NCI-H2107 treated with DMSO at 0.1 percent for 48 hours (cell line): Measurements from ENCODE around the gene ELK4.
"Not testable (repeated sequence)": the region's sequence is repeated elsewhere in the genome, so short reads cannot be mapped to it uniquely, and the experiment has no call there.

Experiments used
- DNase-seq: peaks from one replicate; lab custom pipeline; 2025; ENCODE audit not compliant: unreplicated experiment; lab: John Stamatoyannopoulos, UW

Gene ELK4

DNA sequence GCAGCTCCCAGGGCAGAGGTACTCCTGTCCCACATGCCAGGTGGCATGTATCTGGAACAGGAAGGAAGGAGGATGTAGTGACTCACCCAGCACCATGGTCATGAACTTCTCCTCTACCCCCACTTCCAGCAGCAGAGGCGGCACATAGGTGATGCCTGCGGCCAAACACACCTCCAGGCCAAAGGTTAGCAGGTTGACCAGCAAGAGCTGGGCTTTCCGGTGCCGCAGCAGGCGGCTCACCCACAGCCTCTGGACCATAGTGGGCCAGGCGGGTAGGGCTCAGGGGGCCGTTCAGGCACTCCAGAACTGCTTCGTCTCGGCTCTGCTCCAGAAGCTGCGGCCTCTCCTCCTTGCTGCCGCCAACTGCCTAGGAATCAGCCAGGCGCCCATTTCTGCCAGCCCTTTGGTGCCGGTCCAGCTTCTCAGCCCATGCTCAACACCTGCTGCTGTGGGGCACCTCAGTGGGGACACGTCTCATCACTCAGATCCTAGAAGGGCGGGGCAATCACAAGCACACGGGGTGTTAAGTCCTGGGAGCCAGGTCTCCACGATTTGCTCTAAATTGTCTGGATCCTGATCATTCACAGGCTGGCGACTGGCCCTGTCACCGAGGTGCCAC is 32.7 kb upstream of the ELK4 start:
- peak; percentile 85 for DNase-seq

DNA sequence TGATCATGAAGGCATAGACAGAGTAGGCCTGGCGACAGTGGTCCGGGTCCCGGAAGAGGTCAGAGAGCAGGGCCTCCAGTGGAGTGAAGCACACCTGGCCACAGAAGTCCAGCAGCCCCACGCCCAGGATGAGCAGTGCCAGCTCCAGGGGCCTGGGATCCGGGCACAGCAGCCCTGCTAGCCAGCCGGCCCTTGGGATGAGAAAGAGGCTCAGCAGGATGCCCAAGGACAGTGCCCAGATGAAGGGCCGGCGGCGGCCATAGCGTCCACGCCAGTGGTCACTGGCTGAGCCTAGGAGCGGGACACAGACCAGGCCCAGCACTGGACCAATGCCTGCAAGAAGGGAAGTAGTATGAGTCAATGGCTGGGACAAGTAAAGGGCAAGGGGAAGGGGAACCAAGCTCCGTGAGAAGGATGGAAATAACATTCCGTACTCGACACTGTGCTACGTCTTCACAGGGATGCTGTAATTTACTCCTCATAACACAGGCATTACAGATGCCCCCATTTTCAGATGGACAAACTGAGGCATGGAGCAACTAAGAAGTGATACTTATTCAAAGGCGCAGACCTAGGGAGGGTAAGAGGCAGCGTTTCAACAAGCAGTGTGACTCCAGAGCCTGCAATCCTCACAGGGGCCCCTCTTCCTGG is 31.6 kb upstream of the ELK4 start:
- no peak for DNase-seq

DNA sequence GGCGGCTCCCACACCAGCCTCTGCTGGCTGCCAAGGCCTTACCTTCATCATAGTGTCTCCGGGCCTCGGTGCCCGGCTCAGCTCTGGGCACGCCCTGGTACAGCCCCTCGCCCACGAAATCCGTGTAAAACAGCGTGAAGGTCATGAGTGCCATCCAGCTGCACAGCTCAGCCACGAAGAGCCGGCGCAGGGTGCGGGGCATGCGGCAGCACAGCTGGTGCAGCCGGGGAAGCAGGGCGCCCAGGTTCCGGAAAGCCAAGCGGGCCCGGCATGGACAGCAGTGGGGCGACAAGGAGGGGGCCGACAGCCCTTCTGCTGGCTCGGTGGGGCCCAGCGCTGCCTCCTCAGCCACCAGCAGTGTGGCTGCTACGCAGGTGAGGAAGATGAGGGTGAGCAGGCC is 31.0 kb upstream of the ELK4 start:
- no peak for DNase-seq

DNA sequence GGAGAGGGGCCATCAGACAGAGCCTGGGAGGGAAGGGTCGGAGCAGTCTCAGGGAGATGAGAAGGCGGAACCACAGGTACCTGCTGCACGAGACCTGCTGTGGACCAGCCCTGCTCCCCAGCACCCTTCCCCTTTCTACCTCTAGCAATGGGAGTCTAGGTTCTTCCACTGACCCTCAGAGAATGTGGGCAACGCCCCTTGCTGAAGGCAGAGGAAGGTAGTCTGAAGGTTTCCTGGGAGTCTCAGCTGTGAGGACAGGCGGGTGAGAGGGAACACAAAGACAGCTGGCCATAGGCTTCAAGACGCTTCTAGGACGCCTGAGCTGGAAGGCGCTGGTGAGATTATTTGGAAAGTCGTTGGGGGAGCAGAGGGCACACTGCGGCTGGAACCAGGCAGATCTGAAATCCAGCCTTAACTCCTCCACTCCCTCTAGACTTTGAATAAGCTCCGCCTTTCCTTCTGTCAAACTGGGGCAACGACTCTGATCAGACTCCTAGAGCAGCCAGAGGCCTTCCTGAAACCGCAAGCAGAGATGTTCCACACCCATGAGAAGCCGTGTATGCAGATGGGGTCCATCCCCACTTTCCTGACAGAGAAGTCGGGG is 30.4 kb upstream of the ELK4 start:
- no peak for DNase-seq

DNA sequence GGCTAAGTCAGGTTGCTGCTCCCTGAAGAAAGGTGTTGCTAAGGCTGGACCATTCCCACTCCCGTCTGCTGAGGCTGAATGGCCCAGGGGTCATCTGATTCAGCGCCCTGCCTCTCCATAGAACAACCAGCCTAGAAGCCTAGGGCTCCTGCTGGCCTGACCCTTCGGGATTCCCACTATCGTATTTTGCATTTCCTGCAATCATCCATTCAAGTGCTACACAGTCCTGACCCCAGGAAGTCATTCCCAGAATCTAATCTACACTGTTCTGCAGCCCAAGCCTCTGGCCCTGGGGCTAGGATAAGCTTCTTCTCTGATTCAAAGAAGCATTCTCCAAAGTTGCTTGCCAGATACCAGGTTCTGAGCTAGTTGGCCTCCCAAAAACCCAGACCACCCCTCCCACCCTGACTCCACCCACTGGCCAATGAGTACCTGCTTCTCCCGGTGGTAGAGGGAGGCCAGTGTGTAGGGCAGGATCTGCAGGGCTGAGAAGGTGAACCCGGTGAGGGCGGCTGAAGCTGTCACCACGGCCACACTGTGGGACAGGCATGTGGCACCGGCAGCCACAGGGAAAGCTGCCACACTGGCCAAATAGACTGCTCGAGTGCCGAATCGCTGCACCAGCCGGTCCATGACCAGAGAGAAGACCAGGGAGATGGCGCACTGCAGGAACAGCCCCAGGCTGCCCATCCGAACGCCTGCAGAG is 29.8 kb upstream of the ELK4 start:
- no peak for DNase-seq

DNA sequence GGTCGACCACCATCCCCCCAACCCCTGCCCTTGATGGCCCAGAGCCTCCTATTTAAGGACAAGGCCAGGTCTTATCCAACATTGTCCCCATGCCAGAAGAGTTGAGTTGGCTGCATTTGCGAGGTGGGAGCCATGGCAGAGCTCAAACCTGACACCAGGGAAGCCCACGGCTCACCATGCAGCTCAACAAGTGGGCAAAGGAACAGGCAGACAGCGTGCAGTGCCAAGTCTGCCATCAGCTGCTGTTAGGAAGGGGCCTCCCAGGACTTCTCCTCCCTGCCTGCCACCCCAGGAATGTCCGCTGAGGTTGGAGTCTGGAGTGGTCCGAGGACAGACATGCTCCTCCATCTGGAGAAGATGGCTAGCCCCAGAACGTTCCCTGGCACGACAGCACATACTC is 28.6 kb upstream of the ELK4 start:
- no peak for DNase-seq

GRCh38 chr1:205658943-205659581 is 27.3 kb upstream of the ELK4 start:
- peak; percentile 44 for DNase-seq

DNA sequence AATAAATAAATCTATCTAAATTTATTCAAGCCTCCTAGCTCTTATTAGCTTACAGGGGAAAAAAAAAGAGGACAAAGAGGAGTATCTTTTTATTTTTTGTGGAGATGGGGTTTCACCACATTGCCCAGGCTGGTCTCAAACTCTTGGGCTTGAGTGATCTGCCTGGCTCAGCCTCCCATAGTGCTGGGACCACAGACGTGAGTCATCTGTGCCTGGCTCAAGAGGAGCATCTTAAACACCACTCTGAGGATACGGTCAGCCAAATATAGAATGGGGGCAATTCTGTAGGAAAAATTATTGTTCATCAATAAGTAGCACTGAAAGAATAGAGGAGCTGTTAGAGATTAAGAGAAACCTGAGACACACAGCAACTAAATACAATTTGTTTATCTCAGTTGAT is 24.4 kb upstream of the ELK4 start:
- DNase-seq: no peak

- DNase-seq: no peak
Measured at GRCh38 chr1:205652984-205653383, 21.2 kb upstream of the ELK4 start.

DNA sequence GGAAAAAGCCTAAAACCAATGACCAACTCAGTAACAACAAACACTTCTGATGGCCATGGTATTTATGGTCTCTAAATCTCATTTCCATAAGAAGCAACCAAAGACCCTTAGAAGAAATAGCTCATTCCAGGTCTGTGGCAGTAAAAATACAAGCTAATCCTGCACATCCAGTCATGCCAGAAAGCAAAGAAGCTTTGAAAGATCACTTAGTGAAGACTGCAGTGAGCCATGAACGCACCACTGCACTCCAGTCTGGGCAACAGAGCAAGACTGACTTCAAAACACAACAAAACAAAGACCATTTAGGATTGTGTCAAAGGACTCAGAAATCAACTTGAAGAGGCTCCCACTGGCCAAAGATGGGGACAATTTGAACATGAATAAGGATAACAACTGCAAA is 18.4 kb upstream of the ELK4 start:
- DNase-seq: no peak

- DNase-seq: no peak
Measured at GRCh38 chr1:205645519-205645918, 13.7 kb upstream of the ELK4 start.

DNA sequence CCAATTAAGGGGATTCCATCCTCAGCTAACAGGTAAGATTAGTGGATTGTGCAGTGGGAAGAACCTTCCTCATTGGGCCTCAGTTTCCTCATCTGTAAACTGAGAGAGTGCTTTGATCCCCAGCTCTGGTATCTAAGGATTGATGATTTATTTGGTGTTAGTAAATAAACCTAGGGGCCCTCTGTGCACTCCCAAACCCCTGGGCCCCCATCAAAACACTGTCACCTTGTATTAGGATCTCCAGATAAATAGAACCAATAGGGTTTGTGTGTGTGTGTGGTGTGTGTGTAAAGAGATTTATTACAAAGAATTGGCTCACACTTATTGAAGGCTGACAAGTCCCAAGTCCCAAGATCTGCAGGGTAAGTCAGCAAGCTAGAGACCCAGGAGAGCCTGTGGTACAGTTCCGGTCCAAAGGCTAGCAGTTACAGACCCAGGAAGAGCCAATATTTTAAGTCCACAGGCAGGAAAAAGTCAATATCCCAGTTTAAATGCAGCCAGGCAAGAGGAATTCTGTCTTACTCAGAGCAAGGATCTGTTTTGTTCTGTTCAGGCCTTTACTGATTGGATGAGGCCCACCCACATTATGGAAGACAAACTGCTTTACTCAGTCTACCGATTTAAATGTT is 11.0 kb upstream of the ELK4 start:
- DNase-seq: no peak

DNA sequence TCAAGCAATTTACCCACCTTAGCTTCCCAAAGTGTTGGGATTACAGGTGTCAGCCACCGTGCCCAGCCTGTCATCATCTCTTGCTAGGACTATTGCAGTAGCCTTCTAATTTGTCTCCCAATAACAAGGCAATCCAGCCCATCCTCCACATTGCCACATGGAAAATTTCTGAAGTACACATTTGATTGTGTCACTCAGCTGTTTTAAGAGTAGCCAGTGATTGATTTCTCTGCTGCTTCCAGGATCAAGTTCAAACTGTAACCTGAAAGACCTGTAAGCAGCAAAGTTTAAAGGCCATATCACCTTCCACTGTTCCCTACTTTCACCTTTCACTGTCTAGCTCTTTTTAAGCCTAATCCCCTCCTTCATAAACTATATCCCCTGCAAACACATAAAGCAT is 7.8 kb upstream of the ELK4 start:
- DNase-seq: no peak

DNA sequence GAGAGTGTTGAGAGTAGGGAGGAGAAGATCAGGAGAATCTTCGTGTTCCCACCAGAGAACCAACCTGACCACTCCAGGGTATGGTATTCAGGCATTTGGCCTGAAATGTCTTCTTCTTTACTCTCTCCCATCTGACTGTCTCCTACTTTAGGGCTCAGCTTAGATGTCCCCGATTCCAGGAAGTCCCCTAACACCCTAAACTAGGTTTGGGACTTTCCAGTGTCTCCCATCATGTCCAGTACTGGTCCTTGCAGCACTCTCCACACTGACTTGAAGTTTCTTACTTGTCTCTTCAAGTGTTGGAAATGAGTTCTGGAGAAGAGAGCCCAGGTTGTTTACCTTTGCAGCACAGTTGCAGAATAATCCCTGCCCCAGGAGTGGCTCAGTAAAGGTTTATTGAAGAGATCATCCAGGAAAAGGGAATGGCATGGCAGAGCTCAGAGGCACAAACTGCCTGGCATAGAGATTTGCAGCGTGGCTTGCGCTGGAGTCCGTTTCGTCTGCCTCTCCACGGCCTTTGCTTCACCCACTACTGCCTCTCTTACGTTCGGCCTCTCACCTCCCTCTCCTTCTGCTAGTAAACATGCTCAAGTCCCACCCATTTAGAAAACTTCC is 6.2 kb upstream of the ELK4 start:
- no peak for DNase-seq

DNA sequence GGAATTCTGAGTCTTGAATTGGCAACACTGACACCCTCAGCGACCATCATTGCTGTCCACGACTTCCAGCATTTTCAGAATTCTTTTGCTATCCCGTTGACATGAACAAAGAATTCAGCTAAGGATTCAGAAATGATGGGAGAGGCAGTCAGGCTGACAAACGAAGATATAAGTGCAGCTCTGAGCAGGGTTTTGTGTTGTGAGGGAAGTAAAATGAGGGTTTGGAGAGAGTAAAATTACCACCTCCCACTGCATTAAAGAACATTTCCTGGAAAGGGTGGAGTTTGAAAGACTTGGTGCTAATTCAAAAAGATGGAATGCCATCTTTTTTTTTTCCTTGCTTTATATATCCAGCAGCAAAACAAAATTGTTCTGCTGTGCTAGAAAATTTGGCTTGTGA is 4.9 kb upstream of the ELK4 start:
- no peak for DNase-seq

DNA sequence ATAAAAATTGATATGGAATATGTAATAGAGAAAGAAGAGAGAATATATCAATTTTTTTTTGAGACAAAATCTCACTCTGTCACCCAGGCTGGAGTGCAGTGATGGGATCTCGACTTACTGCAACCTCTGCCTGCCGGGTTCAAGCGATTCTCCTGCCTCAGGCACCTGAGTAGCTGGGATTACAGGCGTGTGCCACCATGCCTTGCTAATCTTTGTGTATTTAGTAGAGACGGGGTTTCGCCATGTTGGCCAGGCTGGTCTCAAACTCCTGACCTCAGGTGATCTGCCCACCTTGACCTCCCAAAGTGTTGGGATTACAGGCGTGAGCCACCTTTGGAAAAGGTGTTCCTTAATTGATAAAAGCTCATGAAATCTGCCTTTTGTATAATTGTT is 4.3 kb upstream of the ELK4 start:
- not testable (repeated sequence) for DNase-seq

DNA sequence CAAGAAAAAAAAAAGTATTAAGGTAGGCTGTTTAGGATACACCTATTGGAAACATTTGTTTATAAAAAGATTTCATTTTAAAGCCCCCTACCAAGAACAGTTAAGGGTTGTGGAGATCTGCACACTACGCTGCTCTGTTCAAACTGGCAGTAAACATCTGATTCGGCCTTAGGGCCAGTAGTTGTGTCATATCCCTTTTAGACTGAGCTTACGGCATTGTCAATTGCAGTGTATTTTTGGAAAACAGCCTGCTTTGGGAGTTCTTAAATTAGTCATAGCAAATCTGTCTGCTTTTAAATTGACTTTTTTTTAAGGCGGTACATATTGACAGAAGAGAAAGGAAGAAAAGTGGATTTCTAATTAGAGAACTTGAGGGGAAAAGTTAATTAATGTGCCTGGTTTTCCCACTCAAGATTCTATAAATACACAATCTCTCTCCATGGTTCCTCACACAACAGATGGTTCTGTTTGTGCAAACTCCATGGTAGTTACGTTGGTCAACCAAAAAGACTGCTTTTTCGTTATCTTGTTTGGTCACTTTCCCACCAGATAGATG is 1.7 kb upstream of the ELK4 start:
- DNase-seq: no peak

DNA sequence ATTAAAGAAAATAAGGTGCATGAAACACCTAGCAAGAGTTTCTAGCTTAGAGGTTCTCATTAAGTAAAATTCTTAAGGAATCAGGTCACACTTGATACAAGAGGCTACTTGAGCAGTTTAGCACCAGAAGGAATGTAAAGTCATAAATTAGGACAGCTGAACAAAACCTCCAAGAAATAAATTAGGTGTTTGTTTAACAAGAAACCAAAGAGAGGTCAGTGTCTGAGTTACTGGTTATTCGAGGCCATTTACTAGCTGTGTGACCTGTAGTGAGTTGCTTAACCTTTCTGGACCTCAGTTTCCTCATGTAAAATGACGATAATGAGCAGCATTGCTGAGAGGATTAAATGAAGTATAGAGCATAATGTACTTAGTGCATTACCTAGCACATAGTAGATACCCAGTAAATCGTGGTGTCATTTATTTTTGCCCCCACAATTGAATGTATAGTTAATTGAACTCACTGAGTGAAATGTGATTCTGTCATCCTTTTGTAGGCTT is 908 bp upstream of the ELK4 start:
- DNase-seq: no peak

- peak; percentile 78 for DNase-seq
Measured at GRCh38 chr1:205631010-205631767, 622 bp downstream of the ELK4 start.

- no peak for DNase-seq
Measured at GRCh38 chr1:205630651-205631009, 1.2 kb downstream of the ELK4 start.
